IPS-18a (cell line): ENCODE measurements around the gene TUT4.

Experiments used
- H3K27ac ChIP-seq: one replicate; pipeline ENCODE4 v1.5.1; 2013; ENCODE audit warnings: low read length
- H3K27me3 ChIP-seq: one replicate; pipeline ENCODE4 v1.6.1; 2013; ENCODE audit warnings: mild to moderate bottlenecking, low read length; ENCODE audit not compliant: control insufficient read depth, insufficient read depth
- H3K36me3 ChIP-seq: one replicate; pipeline ENCODE4 v1.6.1; 2013; ENCODE audit warnings: low read depth, low read length; ENCODE audit not compliant: control insufficient read depth
- H3K4me1 ChIP-seq: one replicate; pipeline ENCODE4 v1.6.1; 2013; ENCODE audit warnings: low read depth, low read length; ENCODE audit not compliant: control insufficient read depth
- H3K4me3 ChIP-seq: one replicate; pipeline ENCODE4 v1.5.1; 2013; ENCODE audit warnings: low read length
- H3K9ac ChIP-seq: one replicate; pipeline ENCODE4 v1.6.1; 2013; ENCODE audit warnings: mild to moderate bottlenecking, low read length, moderate library complexity
- H3K9me3 ChIP-seq: one replicate; pipeline ENCODE4 v1.6.1; 2013; ENCODE audit warnings: low read depth, low read length; ENCODE audit not compliant: control insufficient read depth

Gene TUT4

DNA sequence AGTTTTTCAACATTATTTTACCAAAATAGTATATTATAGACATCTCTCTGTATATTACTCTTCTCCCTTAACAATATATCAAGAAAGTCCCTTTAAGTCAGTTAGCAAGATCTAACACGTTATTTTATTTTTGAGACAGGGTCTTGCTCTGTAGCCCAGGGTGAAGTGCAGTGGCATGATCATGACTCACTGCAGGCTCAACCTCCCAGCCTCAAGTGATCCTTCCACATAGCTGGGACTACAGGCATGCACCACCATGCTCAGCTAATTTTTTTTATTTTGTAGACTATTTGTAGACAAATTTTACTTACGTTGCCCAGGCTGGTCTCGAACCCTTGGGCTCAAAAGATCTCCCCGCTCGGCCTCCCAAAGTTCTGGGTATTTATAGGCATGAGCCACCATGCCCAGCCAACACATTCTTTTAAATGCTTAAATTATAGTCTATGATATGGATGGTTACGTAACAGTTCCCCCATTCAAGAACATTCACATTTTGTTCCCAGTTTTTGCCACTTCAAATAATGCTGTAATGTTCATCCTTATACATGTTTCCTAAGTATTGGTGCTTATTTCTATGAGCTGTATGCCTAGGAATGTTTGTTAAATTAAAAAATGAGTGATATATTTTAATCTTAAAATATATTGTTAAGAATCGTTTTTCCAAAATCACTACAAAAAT is 70.4 kb downstream of the TUT4 start:
- Histone ChIP-seq H3K36me3 (no peaks in the 10 kb centered on the region), H3K9me3 (no peaks in the 10 kb centered on the region), H3K4me3 (no peak overlapping the region), H3K4me1 (no peaks in the 10 kb centered on the region), H3K27me3 (no peaks in the 10 kb centered on the region), H3K27ac (no peak overlapping the region), H3K9ac (no peak overlapping the region)

- peaks cover 9% of the 10 kb centered on the region for H3K36me3 ChIP-seq
These were observed 73.8 kb downstream of the TUT4 start for GRCh38 chr1:52479076-52479475.

GRCh38 chr1:52477876-52478275 is 75.0 kb downstream of the TUT4 start:
- no peak overlapping the region for H3K27ac ChIP-seq
- no peak overlapping the region for H3K9ac ChIP-seq
- H3K4me1 ChIP-seq = no peaks in the 10 kb centered on the region
- H3K9me3 ChIP-seq = no peaks in the 10 kb centered on the region
- H3K36me3 ChIP-seq = peaks cover 11% of the 10 kb centered on the region
- H3K4me3 ChIP-seq = no peak overlapping the region
- H3K27me3 ChIP-seq = no peaks in the 10 kb centered on the region

More at GRCh38 chr1:52479076-52479475, 73.8 kb downstream of the TUT4 start:
- Histone ChIP-seq H3K4me3 (no peak overlapping the region), H3K4me1 (no peaks in the 10 kb centered on the region), H3K27me3 (no peaks in the 10 kb centered on the region), H3K9me3 (no peaks in the 10 kb centered on the region), H3K27ac (no peak overlapping the region), H3K9ac (no peak overlapping the region)

GRCh38 chr1:52476943-52477342 is 75.9 kb downstream of the TUT4 start:
- Histone ChIP-seq H3K27me3 (no peaks in the 10 kb centered on the region), H3K4me1 (no peaks in the 10 kb centered on the region), H3K27ac (no peak overlapping the region), H3K9me3 (no peaks in the 10 kb centered on the region), H3K9ac (no peak overlapping the region), H3K36me3 (peaks cover 11% of the 10 kb centered on the region), H3K4me3 (no peak overlapping the region)

DNA sequence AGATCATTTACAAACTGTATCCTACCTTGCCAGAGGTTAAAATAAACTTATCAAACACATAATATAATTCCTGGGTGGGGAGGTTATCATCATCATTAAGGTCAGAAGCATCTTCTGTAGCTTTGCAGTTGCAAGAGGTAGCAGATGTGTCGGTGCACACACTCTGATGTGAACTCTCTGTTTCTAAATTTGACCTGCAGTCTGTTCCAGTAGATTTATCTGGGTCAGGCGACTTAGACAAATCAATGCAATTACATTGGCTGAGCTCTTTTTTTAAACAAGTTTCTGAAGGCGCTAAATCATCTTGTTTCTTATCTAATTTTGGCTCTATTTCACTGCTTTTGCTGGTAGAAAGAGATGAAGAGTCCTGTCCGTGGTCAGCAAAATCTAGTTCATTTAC is 78.1 kb downstream of the TUT4 start:
- no peak overlapping the region for H3K9ac ChIP-seq
- no peak overlapping the region for H3K27ac ChIP-seq
- peaks cover 14% of the 10 kb centered on the region for H3K36me3 ChIP-seq
- H3K27me3 ChIP-seq = no peaks in the 10 kb centered on the region
- no peaks in the 10 kb centered on the region for H3K4me1 ChIP-seq
- no peaks in the 10 kb centered on the region for H3K9me3 ChIP-seq
- no peak overlapping the region for H3K4me3 ChIP-seq

- Histone ChIP-seq H3K27me3 (no peaks in the 10 kb centered on the region), H3K9me3 (no peaks in the 10 kb centered on the region), H3K36me3 (peaks cover 14% of the 10 kb centered on the region), H3K27ac (no peak overlapping the region), H3K9ac (no peak overlapping the region), H3K4me1 (no peaks in the 10 kb centered on the region), H3K4me3 (no peak overlapping the region)
These were observed 79.9 kb downstream of the TUT4 start for GRCh38 chr1:52473039-52473438.

- no peak overlapping the region for H3K4me3 ChIP-seq
- no peak overlapping the region for H3K9ac ChIP-seq
- no peak overlapping the region for H3K27ac ChIP-seq
- H3K27me3 ChIP-seq = no peaks in the 10 kb centered on the region
- H3K4me1 ChIP-seq = no peaks in the 10 kb centered on the region
- H3K9me3 ChIP-seq = no peaks in the 10 kb centered on the region
- peaks cover 14% of the 10 kb centered on the region for H3K36me3 ChIP-seq
These were observed 80.5 kb downstream of the TUT4 start for GRCh38 chr1:52472384-52472783.

DNA sequence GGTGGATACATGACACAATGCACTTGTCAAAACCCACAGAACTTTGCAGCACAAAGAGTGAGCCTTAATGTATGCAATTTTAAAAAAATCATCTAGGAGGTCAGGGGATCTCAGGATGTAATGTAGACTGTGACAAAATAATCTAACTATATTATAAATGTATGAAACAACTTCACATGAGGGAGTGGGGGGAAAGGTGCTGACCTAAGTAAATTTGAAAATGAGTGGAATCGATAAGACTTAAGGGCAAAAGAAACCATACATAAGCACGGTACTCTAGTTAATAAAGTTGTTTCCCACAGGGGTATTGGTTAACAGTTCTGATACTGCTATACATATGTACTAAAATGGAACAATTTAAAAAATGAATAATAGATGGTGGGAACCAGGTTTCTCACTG is 83.8 kb downstream of the TUT4 start:
- no peak overlapping the region for H3K4me3 ChIP-seq
- H3K27me3 ChIP-seq = no peaks in the 10 kb centered on the region
- no peaks in the 10 kb centered on the region for H3K4me1 ChIP-seq
- H3K9me3 ChIP-seq = no peaks in the 10 kb centered on the region
- peaks cover 6% of the 10 kb centered on the region for H3K36me3 ChIP-seq
- H3K27ac ChIP-seq = no peak overlapping the region
- no peak overlapping the region for H3K9ac ChIP-seq

GRCh38 chr1:52463891-52464290 is 89.0 kb downstream of the TUT4 start:
- Histone ChIP-seq H3K27ac (no peak overlapping the region), H3K36me3 (no peaks in the 10 kb centered on the region), H3K4me3 (no peak overlapping the region), H3K27me3 (no peaks in the 10 kb centered on the region), H3K9me3 (no peaks in the 10 kb centered on the region), H3K9ac (no peak overlapping the region), H3K4me1 (peaks cover 9% of the 10 kb centered on the region)

DNA sequence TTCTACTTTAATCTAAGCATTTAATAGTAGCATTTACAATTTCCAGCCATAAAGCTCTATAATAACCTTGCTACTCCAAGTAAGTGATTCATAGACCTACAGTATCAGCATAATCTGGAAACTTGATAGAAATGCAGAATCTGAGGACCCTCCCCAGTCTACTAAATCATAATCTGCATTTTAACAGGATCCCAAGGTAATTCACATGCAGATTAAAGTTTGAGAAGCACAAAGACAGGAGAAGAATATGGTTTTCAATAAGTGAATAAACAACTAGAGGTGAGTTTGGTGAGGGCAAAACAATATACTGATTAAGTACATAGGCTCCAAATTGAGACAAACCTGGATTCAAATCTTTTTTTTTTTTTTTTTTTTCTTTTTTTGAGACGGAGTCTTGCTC is 91.1 kb downstream of the TUT4 start:
- no peaks in the 10 kb centered on the region for H3K36me3 ChIP-seq

DNA sequence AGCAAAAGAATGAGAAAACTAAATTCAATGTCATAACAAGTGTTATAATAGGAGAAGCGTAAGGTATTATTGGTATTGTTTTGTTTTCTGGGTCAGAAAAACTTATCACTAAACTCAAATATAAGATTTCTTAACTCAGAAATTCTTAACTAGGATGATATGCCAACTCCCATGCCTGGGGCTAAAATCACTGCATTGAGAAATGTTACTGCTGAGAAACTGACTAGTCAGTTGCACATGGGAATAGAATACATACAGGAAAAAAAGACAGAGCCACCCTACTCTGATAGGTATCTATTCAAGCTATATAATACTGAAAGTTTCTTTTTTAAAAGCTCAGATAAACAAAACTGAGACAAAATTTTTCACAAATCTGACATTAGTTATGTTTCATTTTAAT is 92.2 kb downstream of the TUT4 start:
- Histone ChIP-seq H3K27ac (no peak overlapping the region), H3K36me3 (no peaks in the 10 kb centered on the region), H3K9me3 (no peaks in the 10 kb centered on the region), H3K27me3 (no peaks in the 10 kb centered on the region), H3K4me1 (peaks cover 9% of the 10 kb centered on the region), H3K4me3 (no peak overlapping the region), H3K9ac (no peak overlapping the region)

More for the DNA sequence above, 91.1 kb downstream of the TUT4 start:
- Histone ChIP-seq H3K4me1 (peaks cover 9% of the 10 kb centered on the region), H3K9me3 (no peaks in the 10 kb centered on the region), H3K27ac (no peak overlapping the region), H3K27me3 (no peaks in the 10 kb centered on the region), H3K9ac (no peak overlapping the region), H3K4me3 (peak overlapping the region; percentile 9)

DNA sequence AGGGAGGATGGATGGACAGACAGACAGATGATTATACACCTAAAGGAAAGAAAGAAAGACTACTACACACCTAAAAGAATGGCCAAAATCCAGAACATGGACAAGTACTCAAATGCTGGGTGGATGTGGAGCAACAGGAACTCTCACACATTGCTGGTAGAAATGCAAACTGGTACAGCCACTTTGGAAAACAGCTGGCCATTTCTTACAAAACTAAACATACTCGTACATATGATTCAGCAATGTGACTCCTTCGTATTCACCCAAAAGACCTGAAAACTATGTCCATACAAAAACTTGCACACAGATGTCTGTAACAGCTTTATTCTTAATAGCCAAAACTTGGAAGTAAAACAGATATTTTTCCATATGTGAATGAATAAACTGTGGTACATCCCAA is 97.2 kb downstream of the TUT4 start:
- H3K27me3 ChIP-seq = no peaks in the 10 kb centered on the region
- no peaks in the 10 kb centered on the region for H3K36me3 ChIP-seq
- H3K4me3 ChIP-seq = no peak overlapping the region
- no peak overlapping the region for H3K9ac ChIP-seq
- H3K27ac ChIP-seq = no peak overlapping the region
- H3K4me1 ChIP-seq = peaks cover 13% of the 10 kb centered on the region
- no peaks in the 10 kb centered on the region for H3K9me3 ChIP-seq
